Neural progenitor cell (in vitro differentiated cells): Measurements from ENCODE around the gene PTHLH.

Experiments used
- EZH2 ChIP-seq: fragments of 200-600 bp; sonication (generic); IDR thresholded peaks from 2 replicates; pipeline ENCODE4 v1.6.1; 2017; ENCODE audit warnings: antibody characterized with exemption, mild to moderate bottlenecking, moderate library complexity
- EZH2phosphoT487 ChIP-seq: fragments of 200-600 bp; sonication (generic); IDR thresholded peaks from 2 replicates; pipeline ENCODE4 v1.6.1; 2017; ENCODE audit warnings: antibody characterized with exemption
- TF ChIP-seq, protein P1 (sequence below): fragments of 200-600 bp; sonication (generic); IDR thresholded peaks from 2 replicates; pipeline ENCODE4 v1.5.1; 2017; ENCODE audit warnings: antibody characterized with exemption, mild to moderate bottlenecking

DNA sequence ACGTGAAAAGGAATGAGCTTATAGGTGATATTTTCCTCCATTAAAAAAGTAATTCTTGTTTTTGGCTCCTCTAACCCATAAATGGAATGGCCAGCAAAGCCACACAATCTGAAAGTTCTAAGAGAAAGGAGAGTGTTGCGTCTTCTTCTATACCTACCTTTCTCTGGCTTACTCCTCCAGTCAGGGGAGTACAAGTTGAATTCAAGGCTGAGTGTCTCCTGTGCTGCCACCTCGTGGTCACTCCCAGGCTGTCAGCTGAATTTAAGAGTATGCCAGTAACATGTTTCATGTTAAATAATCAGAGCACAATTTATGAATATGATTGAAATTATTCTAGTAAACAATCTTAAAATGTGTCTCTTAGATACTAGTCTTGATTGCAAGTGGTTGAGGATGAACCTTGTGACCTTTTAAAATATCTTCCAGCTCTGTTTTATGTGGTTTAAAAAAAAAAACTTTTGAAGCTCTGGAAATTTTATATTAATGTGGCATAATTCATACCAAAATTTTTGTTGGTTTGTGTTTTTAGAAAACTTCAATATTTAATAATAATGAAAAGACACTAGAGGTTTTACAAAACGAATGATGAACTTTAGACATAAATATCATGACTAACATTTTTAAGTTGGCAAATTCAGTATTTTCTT, 31.7 kb downstream of the PTHLH start:
- no peak for TF ChIP-seq EZH2
- TF ChIP-seq, protein P1, sequence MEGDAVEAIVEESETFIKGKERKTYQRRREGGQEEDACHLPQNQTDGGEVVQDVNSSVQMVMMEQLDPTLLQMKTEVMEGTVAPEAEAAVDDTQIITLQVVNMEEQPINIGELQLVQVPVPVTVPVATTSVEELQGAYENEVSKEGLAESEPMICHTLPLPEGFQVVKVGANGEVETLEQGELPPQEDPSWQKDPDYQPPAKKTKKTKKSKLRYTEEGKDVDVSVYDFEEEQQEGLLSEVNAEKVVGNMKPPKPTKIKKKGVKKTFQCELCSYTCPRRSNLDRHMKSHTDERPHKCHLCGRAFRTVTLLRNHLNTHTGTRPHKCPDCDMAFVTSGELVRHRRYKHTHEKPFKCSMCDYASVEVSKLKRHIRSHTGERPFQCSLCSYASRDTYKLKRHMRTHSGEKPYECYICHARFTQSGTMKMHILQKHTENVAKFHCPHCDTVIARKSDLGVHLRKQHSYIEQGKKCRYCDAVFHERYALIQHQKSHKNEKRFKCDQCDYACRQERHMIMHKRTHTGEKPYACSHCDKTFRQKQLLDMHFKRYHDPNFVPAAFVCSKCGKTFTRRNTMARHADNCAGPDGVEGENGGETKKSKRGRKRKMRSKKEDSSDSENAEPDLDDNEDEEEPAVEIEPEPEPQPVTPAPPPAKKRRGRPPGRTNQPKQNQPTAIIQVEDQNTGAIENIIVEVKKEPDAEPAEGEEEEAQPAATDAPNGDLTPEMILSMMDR = peak; percentile 96
- TF ChIP-seq EZH2phosphoT487 = no peak
